Lung (tissue), 12 donors: Measurements from ENCODE around the gene TNNC2. TPM values are rescaled to one million over a fixed set of nuclear protein-coding genes. Genes with fewer than 3 reads are reported as not detected.

Experiments used
- ATAC-seq: fragments of 200-7000 bp; cut with Tn5 transposase; one replicate; pipeline ENCODE4 v1.9.1; 2020; ENCODE audit warnings: moderate number of reproducible peaks; ENCODE audit not compliant: insufficient read depth, low FRiP score
- DNase-seq, 3 donors: peaks; one replicate each; pipeline ENCODE4 v3.0.0-alpha.2; 2013 to 2017
- H3K27ac ChIP-seq, 2 donors: one replicate each; pipeline ENCODE4 v1.5.1; 2013; ENCODE audit warnings: mild to moderate bottlenecking in 2 of 2, moderate library complexity in 2 of 2, control low read depth in 1 of 2, inconsistent platforms in 1 of 2, low read depth in 1 of 2, low read length in 1 of 2
- H3K27me3 ChIP-seq, 3 donors: one replicate each; pipeline ENCODE4 v1.5.1; 2013; ENCODE audit warnings: low read length in 2 of 3; ENCODE audit not compliant: control insufficient read depth in 3 of 3, insufficient read depth in 3 of 3
- H3K36me3 ChIP-seq, 4 donors: one replicate each; pipeline ENCODE4 v1.5.1; 2013; ENCODE audit warnings: low read length in 4 of 4, mild to moderate bottlenecking in 1 of 4, moderate library complexity in 1 of 4; ENCODE audit not compliant: control insufficient read depth in 4 of 4, insufficient read depth in 4 of 4
- H3K4me1 ChIP-seq, 5 donors: one replicate each; pipeline ENCODE4 v1.5.1; 2013; ENCODE audit warnings: low read length in 5 of 5, mild to moderate bottlenecking in 2 of 5, moderate library complexity in 1 of 5; ENCODE audit not compliant: control insufficient read depth in 5 of 5, insufficient read depth in 5 of 5
- H3K4me3 ChIP-seq: one replicate; pipeline ENCODE4 v1.5.1; 2013; ENCODE audit warnings: mild to moderate bottlenecking, control low read depth, moderate library complexity
- H3K9ac ChIP-seq, 2 donors: one replicate each; pipeline ENCODE4 v1.5.1; 2013; ENCODE audit warnings: low read length in 2 of 2, control low read depth in 1 of 2; ENCODE audit not compliant: insufficient read depth in 1 of 2
- H3K9me3 ChIP-seq, 4 donors: one replicate each; pipeline ENCODE4 v1.5.1; 2013; ENCODE audit warnings: low read length in 3 of 4, mild to moderate bottlenecking in 1 of 4, moderate library complexity in 1 of 4; ENCODE audit not compliant: control insufficient read depth in 4 of 4, insufficient read depth in 3 of 4
- WGBS, 2 donors: extraction: QIAGEN DNeasy Blood & Tissue Kit; methylation state at CpG; one replicate each; pipeline ENCODE4 v1.1.7; 2013; 5-methylcytosine and 5-hydroxymethylcytosine counted together
- polyA plus RNA-seq, 2 donors: library from polyadenylated mRNA; stranded (reverse); fragments of 200-250 nt; gene quantifications; one replicate each; pipeline ENCODE4 v1.2.1, GENCODE V29; 2013
- total RNA-seq, 2 donors: library from RNA; depleted of rRNA in 1 of 2; stranded (reverse); fragments of >200 nt in 1 of 2; gene quantifications; one replicate each; pipeline ENCODE4 v1.2.1, GENCODE V29; 2014 to 2021
- TF ChIP-seq, protein P1 (sequence below): IDR thresholded peaks from 2 replicates; pipeline ENCODE4 v1.5.1; 2012; ENCODE audit warnings: mild to moderate bottlenecking; ENCODE audit errors: control extremely low read depth, extremely low read depth
- donor health status: control.
- donor health status: control.
- donor health status: Bipolar disorder and iron deficiency.
- donor health status: healthy.
- donor health status: DM: yes; HTN: yes; CAD: no.

TNNC2 gene
- total and polyA plus RNA-seq, 4 donors: 0.54 to 1.5 (median 1.1) TPM; not detected in 1

DNA sequence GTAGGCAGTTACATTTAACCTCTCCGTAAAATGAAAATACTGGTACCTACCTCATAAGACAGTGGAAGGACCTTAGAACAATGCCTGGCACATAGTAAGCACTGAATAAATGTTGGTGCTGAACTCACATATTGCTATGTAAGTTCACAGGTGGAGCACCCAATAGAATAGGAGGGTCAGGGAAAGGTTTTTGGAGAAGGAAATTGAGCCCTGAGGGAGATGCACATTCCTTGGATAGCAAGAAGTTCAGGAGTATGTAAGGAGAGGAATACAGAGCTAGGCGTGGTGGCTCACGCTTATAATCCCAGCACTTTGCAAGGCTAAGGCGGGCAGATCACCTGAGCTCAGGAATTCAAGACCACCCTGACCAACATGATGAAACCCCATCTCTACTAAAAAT, 7.6 kb downstream of the TNNC2 start:
- Histone ChIP-seq H3K4me3 (no peak overlapping the region), H3K27me3 (peaks cover 0 to 22% (median 19%) of the 10 kb centered on the region in 3 donors), H3K9me3 (no peaks in the 10 kb centered on the region), H3K27ac (no peak overlapping the region), H3K4me1 (peaks cover 0 to 13% (median 4%) of the 10 kb centered on the region in 5 donors), H3K9ac (no peak overlapping the region), H3K36me3 (no peaks in the 10 kb centered on the region)
- WGBS, 2 donors: 87 to 90% methylated on average over 4 of the region's 4 CpGs
- DNase-seq: no peak
- TF ChIP-seq, protein P1, sequence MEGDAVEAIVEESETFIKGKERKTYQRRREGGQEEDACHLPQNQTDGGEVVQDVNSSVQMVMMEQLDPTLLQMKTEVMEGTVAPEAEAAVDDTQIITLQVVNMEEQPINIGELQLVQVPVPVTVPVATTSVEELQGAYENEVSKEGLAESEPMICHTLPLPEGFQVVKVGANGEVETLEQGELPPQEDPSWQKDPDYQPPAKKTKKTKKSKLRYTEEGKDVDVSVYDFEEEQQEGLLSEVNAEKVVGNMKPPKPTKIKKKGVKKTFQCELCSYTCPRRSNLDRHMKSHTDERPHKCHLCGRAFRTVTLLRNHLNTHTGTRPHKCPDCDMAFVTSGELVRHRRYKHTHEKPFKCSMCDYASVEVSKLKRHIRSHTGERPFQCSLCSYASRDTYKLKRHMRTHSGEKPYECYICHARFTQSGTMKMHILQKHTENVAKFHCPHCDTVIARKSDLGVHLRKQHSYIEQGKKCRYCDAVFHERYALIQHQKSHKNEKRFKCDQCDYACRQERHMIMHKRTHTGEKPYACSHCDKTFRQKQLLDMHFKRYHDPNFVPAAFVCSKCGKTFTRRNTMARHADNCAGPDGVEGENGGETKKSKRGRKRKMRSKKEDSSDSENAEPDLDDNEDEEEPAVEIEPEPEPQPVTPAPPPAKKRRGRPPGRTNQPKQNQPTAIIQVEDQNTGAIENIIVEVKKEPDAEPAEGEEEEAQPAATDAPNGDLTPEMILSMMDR: no peak
- no peak for ATAC-seq

DNA sequence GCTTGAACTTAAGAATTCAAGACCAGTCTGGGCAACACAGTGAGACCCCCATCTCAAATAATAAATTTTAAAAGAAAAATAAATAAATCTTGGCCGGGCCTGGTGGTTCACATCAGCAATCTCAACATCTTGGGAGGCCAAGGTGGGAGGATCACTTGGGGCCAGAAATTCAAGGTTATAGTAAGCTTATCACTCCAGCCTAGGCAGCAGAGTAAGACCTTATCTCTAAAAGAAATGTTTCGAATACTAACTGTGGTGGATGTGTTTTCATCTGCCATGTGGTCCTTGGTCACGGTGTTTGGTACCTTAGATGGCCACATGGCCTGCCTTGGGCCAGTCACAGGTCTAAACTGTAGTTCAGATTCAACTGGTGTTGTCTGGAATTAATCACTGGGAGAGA, 8.9 kb downstream of the TNNC2 start:
- ATAC-seq (no peak), DNase-seq (no peak)
- no peak overlapping the region for H3K27ac ChIP-seq
- WGBS, 2 donors: 80 to 86% methylated on average over 3 of the region's 3 CpGs
- peaks cover 0 to 23% (median 7%) of the 10 kb centered on the region in 5 donors for H3K4me1 ChIP-seq
- H3K9me3 ChIP-seq: no peaks in the 10 kb centered on the region
- H3K27me3 ChIP-seq: peaks cover 0 to 9% (median 7%) of the 10 kb centered on the region in 3 donors
- H3K36me3 ChIP-seq: no peaks in the 10 kb centered on the region
- no peak overlapping the region for H3K4me3 ChIP-seq
- TF ChIP-seq, protein P1: no peak
- H3K9ac ChIP-seq: no peak overlapping the region

DNA sequence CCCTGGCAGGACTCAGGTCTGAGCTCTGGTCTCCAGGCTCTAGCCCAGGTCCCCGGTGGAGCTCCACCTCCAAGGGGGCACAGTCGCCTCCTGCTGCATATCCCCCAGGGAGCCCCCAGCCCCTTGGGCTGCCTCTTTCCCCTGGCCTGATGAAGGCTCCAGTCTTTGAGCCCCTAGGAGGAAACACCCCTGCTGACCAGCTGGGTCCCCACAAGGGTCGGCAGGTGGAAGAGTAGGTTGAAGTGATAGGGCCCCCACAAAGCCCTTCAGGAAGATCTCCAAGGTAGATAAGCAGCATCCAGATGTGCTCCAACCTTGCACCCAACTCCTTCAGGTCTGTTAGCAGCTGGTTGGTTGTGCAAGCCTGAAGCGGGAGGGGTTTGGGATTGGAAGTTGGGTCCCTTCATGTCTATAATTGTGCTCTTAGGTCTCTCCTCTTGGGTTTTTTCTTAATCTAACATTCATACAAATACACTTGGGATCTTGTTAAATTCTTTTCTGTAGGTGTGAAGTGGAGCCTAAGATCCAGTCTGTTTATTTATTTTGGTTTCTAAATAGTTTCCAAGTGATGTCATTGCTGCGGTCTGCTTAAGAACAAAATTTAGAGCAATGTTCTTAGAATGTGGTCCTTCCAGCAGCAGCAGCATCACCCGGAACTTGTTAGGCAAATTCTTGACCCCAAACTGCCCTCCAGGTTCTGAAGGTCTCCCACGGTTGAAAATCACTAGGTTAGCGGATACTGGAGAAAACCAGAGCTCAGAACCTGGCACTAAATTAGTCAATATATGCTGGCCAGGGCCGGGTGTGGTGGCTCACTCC, 9.5 kb downstream of the TNNC2 start:
- peaks cover 0 to 23% (median 1%) of the 10 kb centered on the region in 5 donors for H3K4me1 ChIP-seq
- H3K9ac ChIP-seq: no peak overlapping the region
- no peak overlapping the region for H3K27ac ChIP-seq
- ATAC-seq (peak; percentile 48), DNase-seq (peak in 2 of 3 donors; percentile 50 to 69)
- H3K9me3 ChIP-seq: no peaks in the 10 kb centered on the region
- 46 to 71% methylated on average over 9 of the region's 9 CpGs for WGBS, 2 donors
- TF ChIP-seq, protein P1: no peak
- peaks cover 0 to 7% (median 3%) of the 10 kb centered on the region in 3 donors for H3K27me3 ChIP-seq
- no peak overlapping the region for H3K4me3 ChIP-seq
- H3K36me3 ChIP-seq: no peaks in the 10 kb centered on the region
